ENCODE data around the gene MRPL51. TPM values are rescaled to one million over a fixed set of nuclear protein-coding genes. Genes with fewer than 3 reads are reported as not detected.

The MRPL51 gene
- total RNA-seq, 1 donor from 2014 or later = 132 TPM

Other genes with a start within 250 kb of the MRPL51 start
- gene PLEKHG6, start 182.6 kb downstream of the MRPL51 start, total RNA-seq = not detected in 2 replicates
- gene TNFRSF1A, start 151.2 kb downstream of the MRPL51 start, total RNA-seq = 53.3 and 72.5 TPM in 2 replicates
- gene SCNN1A, start 117.7 kb downstream of the MRPL51 start, total RNA-seq = 0.13 TPM in 1 of 2 replicates, not detected in the other
- gene LTBR, start 109.1 kb downstream of the MRPL51 start, total RNA-seq = 33.6 and 53.1 TPM in 2 replicates
- gene CD27, start 48.3 kb downstream of the MRPL51 start, total RNA-seq = not detected in 2 replicates
- 5.4 and 6.5 TPM in 2 replicates for gene TAPBPL, start 41.2 kb downstream of the MRPL51 start, total RNA-seq
- 5.7 and 6.4 TPM in 2 replicates for gene VAMP1, start 22.6 kb downstream of the MRPL51 start, total RNA-seq
- 48.6 and 95.9 TPM in 2 replicates for gene NCAPD2, start 840 bp upstream of the MRPL51 start, total RNA-seq
- gene GAPDH, start 41.3 kb upstream of the MRPL51 start, total RNA-seq = 6,666 and 8,207 TPM in 2 replicates
- 8.3 and 9.0 TPM in 2 replicates for gene IFFO1, start 62.8 kb upstream of the MRPL51 start, total RNA-seq
- gene NOP2, start 75.0 kb upstream of the MRPL51 start, total RNA-seq = 20.7 and 30.5 TPM in 2 replicates
- 205 and 216 TPM in 2 replicates for gene CHD4, start 114.1 kb upstream of the MRPL51 start, total RNA-seq
- gene LPAR5, start 142.7 kb upstream of the MRPL51 start, total RNA-seq = 0.04 and 0.07 TPM in 2 replicates
- gene ACRBP, start 154.2 kb upstream of the MRPL51 start, total RNA-seq = 0.11 and 0.26 TPM in 2 replicates
- gene ING4, start 169.9 kb upstream of the MRPL51 start, total RNA-seq = 26.0 and 31.9 TPM in 2 replicates
- gene ZNF384, start 196.1 kb upstream of the MRPL51 start, total RNA-seq = 9.5 and 12.0 TPM in 2 replicates
- gene PIANP, start 207.6 kb upstream of the MRPL51 start, total RNA-seq = not detected in 2 replicates
- 54.8 and 71.4 TPM in 2 replicates for gene COPS7A, start 230.8 kb upstream of the MRPL51 start, total RNA-seq

Data from pulmonary artery endothelial cell (primary cell).